Prostate gland (tissue), 2 donors: ENCODE measurements around the gene COTL1. TPM values are rescaled to one million over a fixed set of nuclear protein-coding genes. Genes with fewer than 3 reads are reported as not detected.

Source experiments
- DNase-seq: peaks from one replicate; pipeline ENCODE4 v3.0.0-alpha.2; 2019; ENCODE audit warnings: low spot score
- H3K27ac ChIP-seq, 2 donors: fragments of 200-600 bp; sonication (generic); 2 replicates each; pipeline ENCODE4 v1.5.1; 2017 to 2019
- H3K27me3 ChIP-seq: fragments of 200-600 bp; sonication (generic); replicated peaks from 2 replicates; pipeline ENCODE4 v1.5.1; 2019; ENCODE audit not compliant: insufficient read depth
- H3K36me3 ChIP-seq, 2 donors: fragments of 200-600 bp; sonication (generic); 1 replicate in 1 of 2; 2 replicates in 1 of 2; pipeline versions ENCODE4 v1.5.1 to v1.8.1; 2017 to 2019
- H3K4me1 ChIP-seq: fragments of 200-600 bp; sonication (generic); replicated peaks from 2 replicates; pipeline ENCODE4 v1.5.1; 2019
- H3K4me3 ChIP-seq, 2 donors: fragments of 200-600 bp; sonication (generic); 2 replicates each; pipeline ENCODE4 v1.5.1; 2017 to 2019
- H3K9me3 ChIP-seq: fragments of 200-600 bp; sonication (generic); 2 replicates; pipeline ENCODE4 v1.5.1; 2017
- POLR2A ChIP-seq: fragments of 450-650 bp; IDR thresholded peaks from one replicate; pipeline ENCODE4 v1.6.1; 2016; ENCODE audit warnings: antibody characterized with exemption, mild to moderate bottlenecking
- POLR2AphosphoS5 ChIP-seq: sonication (generic); formaldehyde crosslinking; IDR thresholded peaks from one replicate; pipeline ENCODE4 v1.6.1; 2017; ENCODE audit warnings: antibody characterized with exemption
- WGBS: methylation state at CpG from one replicate; pipeline ENCODE4 v1.1.5; 2018; 5-methylcytosine and 5-hydroxymethylcytosine counted together
- intact Hi-C: fragments of 100-400 bp; cut with DNase I; formaldehyde crosslinking; loops from one replicate; pipeline ENCODE4 v1.14.2; 2022
- total RNA-seq, 2 donors: library from RNA; depleted of rRNA; stranded (reverse); fragments of >200 nt; gene quantifications; one replicate each; pipeline ENCODE4 v1.1.0, GENCODE V29; 2016
- TF ChIP-seq, protein P1 (sequence below), 4 experiments: fragments of 200-600 bp in 2 of 4; fragments of 450-650 bp in 2 of 4; sonication (generic) in 2 of 4; IDR thresholded peaks; 1 replicate in 3 of 4; 2 replicates in 1 of 4; pipeline ENCODE4 v1.5.1; 2016 to 2019; ENCODE audit warnings: antibody characterized with exemption in 4 of 4, mild to moderate bottlenecking in 2 of 4, moderate library complexity in 2 of 4

Gene COTL1
- total RNA-seq, 2 donors from 2014 or later = 46.8 to 110 TPM

DNA sequence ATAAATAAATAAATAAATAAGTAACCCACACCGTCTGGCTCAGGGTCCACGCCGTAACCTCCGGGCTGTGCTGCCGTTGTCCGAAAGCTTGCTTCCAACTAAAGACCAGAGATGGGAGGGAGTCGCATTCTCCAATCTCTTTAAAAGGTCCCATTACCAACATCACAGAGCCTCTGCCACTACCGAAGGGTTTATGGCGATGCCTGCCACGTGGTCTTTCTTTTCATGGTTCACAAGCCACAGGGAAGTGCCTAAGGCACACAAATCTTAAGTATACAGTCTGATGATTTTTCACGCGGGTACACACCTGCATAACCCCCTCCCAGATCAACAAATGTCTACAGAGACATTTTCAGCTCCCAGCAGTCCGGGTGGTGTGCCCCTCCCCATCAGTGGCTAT lies 1.4 kb downstream of the COTL1 start:
- intact Hi-C loops = loop anchor here (5.0 kb wide), 1 partner anchor 84 kb away; no protein-coding TSS in a partner anchor
- H3K4me3 ChIP-seq = peak overlapping the region; percentile 66 to 67
- H3K4me1 ChIP-seq = peaks cover 9% of the 10 kb centered on the region
- H3K27me3 ChIP-seq = no peaks in the 10 kb centered on the region
- WGBS = 35% methylated on average over 13 of the region's 13 CpGs
- H3K27ac ChIP-seq = no peak overlapping the region
- H3K9me3 ChIP-seq = no peaks in the 10 kb centered on the region
- no peak for DNase-seq
- no peak for TF ChIP-seq POLR2AphosphoS5
- no peak for TF ChIP-seq POLR2A
- TF ChIP-seq, protein P1, sequence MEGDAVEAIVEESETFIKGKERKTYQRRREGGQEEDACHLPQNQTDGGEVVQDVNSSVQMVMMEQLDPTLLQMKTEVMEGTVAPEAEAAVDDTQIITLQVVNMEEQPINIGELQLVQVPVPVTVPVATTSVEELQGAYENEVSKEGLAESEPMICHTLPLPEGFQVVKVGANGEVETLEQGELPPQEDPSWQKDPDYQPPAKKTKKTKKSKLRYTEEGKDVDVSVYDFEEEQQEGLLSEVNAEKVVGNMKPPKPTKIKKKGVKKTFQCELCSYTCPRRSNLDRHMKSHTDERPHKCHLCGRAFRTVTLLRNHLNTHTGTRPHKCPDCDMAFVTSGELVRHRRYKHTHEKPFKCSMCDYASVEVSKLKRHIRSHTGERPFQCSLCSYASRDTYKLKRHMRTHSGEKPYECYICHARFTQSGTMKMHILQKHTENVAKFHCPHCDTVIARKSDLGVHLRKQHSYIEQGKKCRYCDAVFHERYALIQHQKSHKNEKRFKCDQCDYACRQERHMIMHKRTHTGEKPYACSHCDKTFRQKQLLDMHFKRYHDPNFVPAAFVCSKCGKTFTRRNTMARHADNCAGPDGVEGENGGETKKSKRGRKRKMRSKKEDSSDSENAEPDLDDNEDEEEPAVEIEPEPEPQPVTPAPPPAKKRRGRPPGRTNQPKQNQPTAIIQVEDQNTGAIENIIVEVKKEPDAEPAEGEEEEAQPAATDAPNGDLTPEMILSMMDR (IDR thresholded peaks at IDR 0.05) = no peak
- no peaks in the 10 kb centered on the region for H3K36me3 ChIP-seq

DNA sequence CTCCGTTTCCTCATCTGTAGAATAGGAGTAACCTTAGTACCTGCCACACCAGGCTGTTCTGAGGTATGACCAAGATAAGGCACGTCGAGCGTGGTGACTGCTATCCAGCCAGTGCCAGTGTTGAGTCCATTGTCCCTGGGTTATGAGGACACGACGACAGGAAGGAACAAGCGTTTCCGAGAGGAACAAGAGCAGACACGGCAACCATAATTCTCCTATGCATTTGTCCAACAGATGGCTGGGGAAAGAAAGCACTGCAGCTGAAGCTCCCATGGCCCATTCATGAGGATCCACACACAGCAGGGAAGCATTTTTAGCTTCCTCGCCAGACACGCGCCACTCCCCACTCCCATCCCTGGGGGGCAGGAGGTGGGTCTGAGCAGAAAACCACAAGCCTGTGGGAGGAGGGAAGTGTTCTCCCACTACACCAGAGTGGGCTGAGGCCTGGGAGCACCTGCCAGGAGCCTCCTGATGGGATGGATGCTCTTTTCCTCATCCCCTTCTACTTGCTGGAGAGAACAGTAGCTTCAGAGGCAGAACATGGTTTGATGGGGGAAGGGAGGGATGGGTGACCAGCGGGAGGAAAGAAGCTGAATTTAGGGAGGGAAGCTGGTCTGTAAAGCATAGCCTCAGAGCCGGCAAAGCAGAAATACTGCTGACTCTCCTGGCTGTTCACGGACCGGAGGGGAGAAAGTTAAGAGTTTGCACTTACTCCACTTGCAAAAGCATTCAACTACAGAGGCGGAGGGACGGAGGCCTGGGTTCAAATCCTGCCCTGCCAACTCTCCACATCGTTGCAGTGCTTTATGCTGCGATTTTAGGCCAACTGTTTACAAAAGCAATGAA lies 2.7 kb downstream of the COTL1 start:
- no peak for DNase-seq
- Histone ChIP-seq H3K27ac (no peak overlapping the region), H3K27me3 (no peaks in the 10 kb centered on the region), H3K4me1 (peaks cover 9% of the 10 kb centered on the region), H3K4me3 (no peak overlapping the region), H3K36me3 (no peaks in the 10 kb centered on the region), H3K9me3 (no peaks in the 10 kb centered on the region)
- TF ChIP-seq, protein P1 (IDR thresholded peaks at IDR 0.05) = no peak
- TF ChIP-seq POLR2A (no peak), POLR2AphosphoS5 (no peak)
- 85% methylated on average over 20 of the region's 20 CpGs for WGBS
- intact Hi-C loops = loop anchor here (5.0 kb wide), 1 partner anchor 83 kb away; no protein-coding TSS in a partner anchor

DNA sequence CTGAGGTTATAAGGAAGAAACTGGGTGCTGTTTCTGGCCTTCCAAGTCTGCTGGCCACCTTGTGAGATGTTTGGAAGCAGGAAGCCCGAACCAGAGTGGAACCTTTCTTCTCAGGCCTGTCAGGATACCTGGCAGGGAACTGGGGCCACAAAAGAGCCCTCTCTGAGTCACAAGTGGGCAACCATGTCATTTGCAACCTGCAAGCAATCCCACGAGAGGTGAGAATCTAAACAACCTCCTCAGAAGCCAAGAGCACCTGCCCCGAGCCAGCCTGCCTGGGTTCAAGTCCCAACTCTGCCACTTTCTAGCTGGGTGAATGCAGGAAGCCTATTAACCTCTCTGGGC lies 3.3 kb downstream of the COTL1 start:
- H3K9me3 ChIP-seq = no peaks in the 10 kb centered on the region
- no peak for DNase-seq
- H3K4me1 ChIP-seq = peaks cover 9% of the 10 kb centered on the region
- intact Hi-C loops = no loop called here
- WGBS = 97% methylated on average over 3 of the region's 3 CpGs
- H3K4me3 ChIP-seq = no peak overlapping the region
- H3K27me3 ChIP-seq = no peaks in the 10 kb centered on the region
- H3K36me3 ChIP-seq = no peaks in the 10 kb centered on the region
- no peak overlapping the region for H3K27ac ChIP-seq
- TF ChIP-seq POLR2A = no peak
- TF ChIP-seq, protein P1 (IDR thresholded peaks at IDR 0.05) = no peak
- no peak for TF ChIP-seq POLR2AphosphoS5

DNA sequence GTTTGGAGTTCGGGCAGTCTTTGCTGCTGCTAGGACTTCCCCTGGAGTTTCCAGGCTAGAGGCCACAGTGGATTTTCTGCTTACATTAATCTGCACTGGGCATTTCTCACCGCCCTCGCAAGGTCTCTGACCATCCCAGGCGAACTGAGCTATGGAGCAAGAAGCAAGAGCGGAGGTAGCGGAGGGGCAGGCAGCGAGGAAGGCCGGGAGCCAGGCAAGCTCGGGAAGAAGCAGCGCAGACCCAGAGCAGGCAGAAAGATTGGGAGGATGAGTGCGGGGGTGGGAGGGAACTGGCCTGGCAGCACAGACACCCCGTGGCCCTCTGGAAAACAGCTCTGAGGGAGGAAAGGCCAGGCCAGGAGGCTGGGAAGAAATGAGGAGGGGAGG lies 3.8 kb downstream of the COTL1 start:
- Histone ChIP-seq H3K27me3 (no peaks in the 10 kb centered on the region), H3K9me3 (no peaks in the 10 kb centered on the region), H3K4me3 (no peak overlapping the region), H3K36me3 (no peaks in the 10 kb centered on the region), H3K4me1 (peaks cover 9% of the 10 kb centered on the region), H3K27ac (no peak overlapping the region)
- intact Hi-C loops = no loop called here
- DNase-seq = no peak
- TF ChIP-seq, protein P1 (IDR thresholded peaks at IDR 0.05) = no peak
- TF ChIP-seq POLR2AphosphoS5 (no peak), POLR2A (no peak)
- 89% methylated on average over 12 of the region's 12 CpGs for WGBS

DNA sequence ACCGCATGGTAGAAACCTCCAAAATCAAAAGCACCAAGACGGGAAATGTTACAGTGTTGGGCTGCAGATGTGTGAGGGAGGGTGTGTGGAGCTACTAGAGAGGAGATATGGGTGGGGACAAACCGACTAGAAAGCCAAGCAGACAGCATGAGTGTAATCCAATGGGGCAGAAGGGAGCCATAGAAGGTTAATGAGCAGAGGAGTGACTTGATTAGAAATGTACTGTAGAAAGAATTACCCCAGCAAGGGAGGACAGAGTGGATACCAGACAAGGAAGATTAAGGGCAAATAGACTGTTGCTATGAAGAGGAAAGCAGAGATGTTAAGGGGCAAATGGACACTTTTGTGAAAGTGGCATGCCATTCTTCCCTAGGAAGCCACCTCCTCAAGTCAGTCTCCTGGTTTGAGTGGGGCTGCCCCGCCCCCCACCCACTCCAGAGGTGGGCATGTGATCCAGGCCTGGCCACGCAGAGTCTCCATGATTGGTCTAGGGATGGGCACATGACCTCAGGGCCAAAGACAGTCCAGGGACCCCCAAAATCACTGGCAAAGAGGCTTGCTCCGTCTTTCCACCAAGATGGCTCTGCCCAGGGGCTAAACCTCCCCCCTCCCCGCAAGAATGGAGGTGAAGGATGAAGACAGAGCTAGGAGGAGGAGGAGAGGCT lies 4.3 kb downstream of the COTL1 start:
- Histone ChIP-seq H3K36me3 (no peaks in the 10 kb centered on the region), H3K4me3 (no peak overlapping the region), H3K4me1 (peaks cover 9% of the 10 kb centered on the region), H3K27me3 (no peaks in the 10 kb centered on the region), H3K9me3 (no peaks in the 10 kb centered on the region), H3K27ac (no peak overlapping the region)
- no peak for DNase-seq
- 90% methylated on average over 7 of the region's 7 CpGs for WGBS
- TF ChIP-seq POLR2AphosphoS5 (no peak), POLR2A (no peak)
- TF ChIP-seq, protein P1 (IDR thresholded peaks at IDR 0.05) = no peak
- intact Hi-C loops = no loop called here
